Skeletal muscle cell (primary cell): ENCODE data around the gene CFAP157.

Experiments
- DNase-seq: peaks from one replicate; pipeline ENCODE4 v3.0.0-alpha.2; 2010; ENCODE audit warnings: low read depth
- H3K4me3 ChIP-seq: 2 replicates; pipeline ENCODE4 v1.5.1; 2011; ENCODE audit warnings: low read depth, mild to moderate bottlenecking, control low read depth, low read length, moderate library complexity

Gene CFAP157

DNA sequence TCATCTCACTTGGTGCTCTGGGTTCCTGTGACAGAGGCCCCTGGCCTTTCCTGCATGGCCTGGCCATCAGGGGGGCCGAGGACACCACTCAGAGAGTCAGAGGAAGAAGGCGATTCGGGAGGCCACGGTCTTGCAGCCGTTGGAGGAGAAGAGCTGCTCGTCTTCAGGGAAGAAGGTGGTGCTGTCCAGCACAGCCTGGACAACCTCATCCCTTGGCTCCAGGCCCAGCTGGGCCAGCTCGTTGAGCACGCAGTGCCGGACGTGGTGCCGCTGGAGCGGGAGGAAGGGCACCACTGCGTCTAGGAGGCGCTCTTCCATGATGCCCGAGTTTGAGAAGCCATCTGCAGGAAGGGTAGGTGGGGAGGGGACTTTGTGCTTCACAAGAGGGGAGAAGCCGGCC lies 25.1 kb downstream of the CFAP157 start:
- no peak for DNase-seq
- no peak overlapping the region for H3K4me3 ChIP-seq

- DNase-seq: no peak
- H3K4me3 ChIP-seq: no peak overlapping the region
These were observed 25.7 kb downstream of the CFAP157 start for GRCh38 chr9:127732444-127732843.

DNA sequence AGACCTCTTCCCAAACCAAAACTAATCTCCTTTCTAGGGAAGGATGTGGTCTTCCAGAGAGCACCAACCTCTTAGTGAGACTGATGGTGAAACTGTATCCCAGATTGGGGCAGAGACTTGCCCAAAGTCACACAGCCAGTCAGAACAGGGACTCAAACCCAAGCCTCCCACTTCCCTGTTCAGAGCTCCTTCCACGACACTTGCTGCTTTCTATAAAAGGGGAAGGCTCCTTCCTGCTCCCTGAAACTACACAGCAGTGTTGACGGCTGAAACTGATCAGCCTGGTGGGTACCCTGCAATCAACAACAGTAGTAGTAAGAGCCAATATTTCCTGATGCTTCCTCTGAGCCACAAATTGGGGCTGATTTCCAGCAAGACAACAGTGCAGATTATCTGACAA lies 26.8 kb downstream of the CFAP157 start:
- DNase-seq: no peak
- H3K4me3 ChIP-seq: no peak overlapping the region

GRCh38 chr9:127734247-127734746 lies 27.5 kb downstream of the CFAP157 start:
- no peak for DNase-seq
- H3K4me3 ChIP-seq: peak overlapping the region; percentile 67

- peak; percentile 85 for DNase-seq
These were observed 28.1 kb downstream of the CFAP157 start, which contains the start of gene TOR2A for GRCh38 chr9:127734747-127735529. Gene TOR2A, minus strand, starts transcription at chr9:127735294. Its CDS starts 24 bp downstream, at chr9:127735270.

DNA sequence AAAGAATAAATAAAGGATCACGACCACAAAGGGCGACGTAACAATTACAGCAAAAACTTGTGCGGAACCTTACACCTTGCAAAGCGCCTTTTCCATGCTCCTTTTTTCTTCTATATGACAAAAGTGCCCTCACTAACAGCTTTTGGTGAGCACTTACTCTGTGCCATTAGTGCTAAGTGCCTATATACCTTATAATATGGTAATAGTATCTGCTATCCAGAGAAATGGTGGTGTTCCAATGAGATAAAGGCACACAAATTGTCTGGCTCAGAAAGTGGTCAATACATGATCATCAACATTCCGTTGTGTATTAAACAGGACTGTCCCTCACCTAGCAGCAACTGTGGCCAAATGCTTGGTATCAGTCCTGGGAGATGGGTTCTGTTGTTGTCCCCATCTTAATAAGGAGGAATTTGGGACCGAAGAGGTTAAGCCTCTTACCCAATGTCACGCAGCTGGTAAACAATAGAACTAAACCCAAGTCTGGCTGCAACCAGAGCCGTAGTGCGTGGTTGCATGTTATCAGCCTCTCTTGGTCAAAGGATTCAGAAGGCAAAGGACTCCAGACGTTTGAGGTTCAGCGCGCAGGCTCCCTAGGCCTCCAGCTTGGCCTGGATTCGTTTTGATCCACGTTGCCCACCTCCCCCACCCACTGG lies 28.9 kb downstream of the CFAP157 start:
- no peak overlapping the region for H3K4me3 ChIP-seq
- no peak for DNase-seq

More at GRCh38 chr9:127734747-127735529, 28.1 kb downstream of the CFAP157 start, which contains the start of gene TOR2A:
- peak within 1 kb of the TSS; percentile 67 for H3K4me3 ChIP-seq

- DNase-seq: no peak
- no peak overlapping the region for H3K4me3 ChIP-seq
These were observed 31.9 kb downstream of the CFAP157 start for GRCh38 chr9:127738666-127739065.

- H3K4me3 ChIP-seq: no peak overlapping the region
- no peak for DNase-seq
These were observed 33.0 kb downstream of the CFAP157 start for GRCh38 chr9:127739614-127740330.

DNA sequence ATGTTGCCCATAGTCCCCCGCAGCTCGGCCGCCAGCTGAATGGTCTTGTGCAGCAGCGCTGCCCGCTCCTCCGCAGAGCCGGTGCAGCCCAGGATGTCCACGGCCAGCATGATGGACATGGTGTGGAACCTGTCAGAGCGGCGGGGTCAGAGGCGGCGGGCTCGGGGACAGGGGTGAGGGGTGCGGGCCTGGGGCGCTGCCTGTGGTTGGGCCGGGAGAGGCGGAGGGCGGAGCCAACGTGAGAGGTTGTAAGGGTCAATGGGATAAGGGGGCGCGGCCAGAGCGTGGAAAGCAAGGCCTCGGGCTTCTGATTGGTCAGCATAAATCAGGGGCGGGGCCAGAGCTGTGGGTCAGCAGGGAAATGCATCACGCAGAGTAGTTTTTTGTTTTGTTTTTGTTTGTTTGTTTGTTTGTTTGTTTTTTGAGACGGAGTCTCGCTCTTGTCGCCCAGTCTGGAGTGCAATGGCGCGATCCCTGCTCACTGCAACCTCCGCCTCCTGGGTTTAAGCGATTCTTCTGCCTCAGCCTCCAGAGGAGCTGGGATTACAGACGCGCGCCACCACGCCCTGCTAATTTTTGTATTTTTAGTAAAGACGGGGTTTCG lies 35.1 kb downstream of the CFAP157 start:
- DNase-seq: no peak
- H3K4me3 ChIP-seq: peak overlapping the region; percentile 30

- peak overlapping the region; percentile 30 for H3K4me3 ChIP-seq
- peak; percentile 23 for DNase-seq
These were observed 35.8 kb downstream of the CFAP157 start for GRCh38 chr9:127742435-127743088.

DNA sequence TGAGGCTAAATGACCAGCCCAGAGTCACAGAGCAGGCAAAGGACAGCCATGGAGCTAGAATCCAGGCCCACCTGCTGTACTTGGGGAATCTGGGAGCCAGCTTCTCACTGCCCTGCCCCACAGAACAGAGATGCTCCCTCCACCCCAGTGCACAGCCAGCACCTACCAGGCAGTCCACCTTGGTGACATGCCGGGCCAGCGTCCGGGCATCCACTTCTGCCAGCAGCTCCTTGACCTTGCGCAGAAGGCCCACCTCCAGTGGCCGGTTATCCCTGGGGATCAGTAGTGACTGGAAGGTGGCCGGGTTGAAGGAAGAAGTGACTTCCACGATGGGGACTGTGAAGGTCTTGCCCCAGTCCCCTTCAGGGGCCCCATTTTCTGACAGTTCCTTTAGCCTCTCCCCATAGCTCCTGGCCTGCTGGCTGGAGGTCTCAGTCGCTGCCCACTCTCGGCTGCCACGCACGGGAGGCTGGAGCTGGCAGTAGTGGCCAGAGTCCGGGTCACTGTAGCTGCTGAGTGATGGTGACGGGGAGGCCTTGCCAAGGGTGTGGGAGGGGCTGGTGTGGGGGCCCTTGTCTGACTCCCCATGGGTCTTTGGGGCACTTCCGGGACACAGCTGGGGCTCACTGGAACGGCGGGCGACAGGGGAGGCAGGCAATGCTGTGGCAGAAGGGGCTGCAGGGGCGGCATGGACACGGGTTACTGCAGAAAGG lies 37.8 kb downstream of the CFAP157 start:
- H3K4me3 ChIP-seq: no peak overlapping the region
- DNase-seq: no peak

- no peak for DNase-seq
- no peak overlapping the region for H3K4me3 ChIP-seq
These were observed 40.3 kb downstream of the CFAP157 start for GRCh38 chr9:127746959-127747569.

- DNase-seq: no peak
- H3K4me3 ChIP-seq: no peak overlapping the region
These were observed 42.5 kb downstream of the CFAP157 start for GRCh38 chr9:127749090-127749787.

GRCh38 chr9:127751269-127752054 lies 44.7 kb downstream of the CFAP157 start:
- no peak for DNase-seq

DNA sequence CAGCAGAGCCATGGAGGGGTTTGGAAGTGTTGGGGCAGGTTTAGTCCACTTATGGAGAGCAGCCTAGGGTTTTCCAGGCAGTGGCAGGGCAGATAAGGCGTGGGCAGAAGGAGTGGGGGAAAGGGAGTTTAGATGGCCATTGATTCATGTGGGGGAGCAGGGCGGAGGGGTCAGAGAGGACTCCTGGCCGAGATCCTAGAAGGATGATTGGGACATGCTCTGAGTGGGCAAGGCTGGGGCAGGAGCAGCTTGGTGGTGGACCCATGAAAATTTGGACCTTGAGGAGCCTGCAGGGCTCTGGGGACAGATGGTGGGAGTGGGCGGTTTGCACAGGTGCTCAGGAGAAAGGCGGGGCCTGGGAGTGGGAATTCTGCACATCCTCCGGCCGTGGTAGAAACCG lies 46.4 kb downstream of the CFAP157 start:
- H3K4me3 ChIP-seq: no peak overlapping the region
- DNase-seq: no peak

More at GRCh38 chr9:127751269-127752054, 44.7 kb downstream of the CFAP157 start:
- H3K4me3 ChIP-seq: no peak overlapping the region

- H3K4me3 ChIP-seq: no peak overlapping the region
- DNase-seq: no peak
These were observed 46.8 kb downstream of the CFAP157 start for GRCh38 chr9:127753622-127754021.
